ENCODE results near the gene RAB11FIP5.

DNA sequence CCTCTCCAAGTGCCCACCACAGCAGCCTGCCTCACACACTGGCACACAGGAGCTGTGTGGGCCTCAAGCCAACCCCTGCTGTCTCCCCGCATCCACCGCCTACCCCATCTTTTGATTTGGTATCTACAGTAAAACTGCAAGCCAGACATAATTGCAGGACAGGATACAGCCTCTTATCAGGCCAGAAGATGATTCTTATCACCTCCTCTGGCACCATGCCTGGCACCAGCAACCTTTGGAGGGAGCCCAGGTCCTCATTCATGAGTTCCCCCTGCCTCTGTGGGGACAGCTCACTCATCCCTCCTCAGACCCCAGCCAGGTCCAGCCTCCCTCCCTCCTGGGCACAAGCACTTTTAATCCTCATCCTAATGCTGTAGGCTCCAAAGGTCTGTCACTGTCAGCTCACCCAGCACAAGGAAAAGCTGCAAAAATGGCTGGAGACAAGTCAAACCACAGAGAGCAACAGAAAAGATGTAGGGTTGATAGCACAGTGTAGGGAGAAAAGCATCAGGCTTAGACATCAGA, 9.7 kb downstream of the RAB11FIP5 start:
- TF ChIP-seq, protein P1, sequence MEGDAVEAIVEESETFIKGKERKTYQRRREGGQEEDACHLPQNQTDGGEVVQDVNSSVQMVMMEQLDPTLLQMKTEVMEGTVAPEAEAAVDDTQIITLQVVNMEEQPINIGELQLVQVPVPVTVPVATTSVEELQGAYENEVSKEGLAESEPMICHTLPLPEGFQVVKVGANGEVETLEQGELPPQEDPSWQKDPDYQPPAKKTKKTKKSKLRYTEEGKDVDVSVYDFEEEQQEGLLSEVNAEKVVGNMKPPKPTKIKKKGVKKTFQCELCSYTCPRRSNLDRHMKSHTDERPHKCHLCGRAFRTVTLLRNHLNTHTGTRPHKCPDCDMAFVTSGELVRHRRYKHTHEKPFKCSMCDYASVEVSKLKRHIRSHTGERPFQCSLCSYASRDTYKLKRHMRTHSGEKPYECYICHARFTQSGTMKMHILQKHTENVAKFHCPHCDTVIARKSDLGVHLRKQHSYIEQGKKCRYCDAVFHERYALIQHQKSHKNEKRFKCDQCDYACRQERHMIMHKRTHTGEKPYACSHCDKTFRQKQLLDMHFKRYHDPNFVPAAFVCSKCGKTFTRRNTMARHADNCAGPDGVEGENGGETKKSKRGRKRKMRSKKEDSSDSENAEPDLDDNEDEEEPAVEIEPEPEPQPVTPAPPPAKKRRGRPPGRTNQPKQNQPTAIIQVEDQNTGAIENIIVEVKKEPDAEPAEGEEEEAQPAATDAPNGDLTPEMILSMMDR (conservative IDR thresholded peaks at IDR 0.05; ENCODE audit: low read depth, low read length), result no peak
- no peak for TF ChIP-seq EZH2phosphoT487 (IDR thresholded peaks at IDR 0.05; ENCODE audit: borderline replicate concordance, low read length)

Measured in PC-3 (cell line).